Suprapubic skin (tissue), 3 donors: ENCODE data around the gene IMPA2.

Experiments
- CTCF ChIP-seq, 2 donors: fragments of 200-600 bp in 1 of 2; fragments of 450-650 bp in 1 of 2; sonication (generic) in 1 of 2; IDR thresholded peaks; one replicate each; pipeline ENCODE4 v1.5.1; 2016 to 2019; ENCODE audit warnings: antibody characterized with exemption in 2 of 2, mild to moderate bottlenecking in 1 of 2, moderate library complexity in 1 of 2
- EP300 ChIP-seq: sonication (generic); formaldehyde crosslinking; IDR thresholded peaks from one replicate; pipeline ENCODE4 v1.6.1; 2017; ENCODE audit warnings: antibody characterized with exemption
- POLR2A ChIP-seq, 2 donors: fragments of 450-650 bp; IDR thresholded peaks; one replicate each; pipeline ENCODE4 v1.6.1; 2017; ENCODE audit warnings: antibody characterized with exemption in 2 of 2, mild to moderate bottlenecking in 2 of 2, moderate library complexity in 2 of 2

- TF ChIP-seq EP300 (no peak), CTCF (IDR thresholded peaks at IDR 0.05) (no peak), POLR2A (IDR thresholded peaks at IDR 0.05) (no peak)
These were observed 85.7 kb downstream of the IMPA2 start for GRCh38 chr18:12066910-12067511.
